Osteocyte (in vitro differentiated cells): ENCODE results near the gene GLT6D1. TPM values are rescaled to one million over a fixed set of nuclear protein-coding genes. Genes with fewer than 3 reads are reported as not detected.

Experiments used
- DNase-seq: peaks from one replicate; pipeline ENCODE4 v3.0.0; 2021; ENCODE audit warnings: mixed read lengths; ENCODE audit not compliant: unreplicated experiment; ENCODE audit errors: extremely low spot score
- H3K27ac Mint-ChIP-seq: one replicate; pipeline ENCODE4 v1.8.0; 2021; ENCODE audit warnings: mild to moderate bottlenecking, mixed read lengths; ENCODE audit not compliant: unreplicated experiment
- H3K27me3 Mint-ChIP-seq: one replicate; pipeline ENCODE4 v1.8.0; 2021; ENCODE audit warnings: mixed read lengths; ENCODE audit not compliant: unreplicated experiment
- H3K36me3 Mint-ChIP-seq: one replicate; pipeline ENCODE4 v1.8.0; 2021; ENCODE audit warnings: mixed read lengths; ENCODE audit not compliant: unreplicated experiment
- H3K4me1 Mint-ChIP-seq: one replicate; pipeline ENCODE4 v1.8.0; 2021; ENCODE audit warnings: mixed read lengths; ENCODE audit not compliant: unreplicated experiment
- H3K4me3 Mint-ChIP-seq: one replicate; pipeline ENCODE4 v1.8.0; 2021; ENCODE audit warnings: mild to moderate bottlenecking, moderate library complexity, mixed read lengths; ENCODE audit not compliant: unreplicated experiment
- H3K9me3 Mint-ChIP-seq: one replicate; pipeline ENCODE4 v1.8.0; 2021; ENCODE audit warnings: mixed read lengths; ENCODE audit not compliant: unreplicated experiment
- total RNA-seq: library from RNA; stranded (reverse); gene quantifications from 2 replicates; pipeline ENCODE4 v1.2.1, GENCODE V29; 2021
- TF ChIP-seq, protein P1 (sequence below): fragments of 200-600 bp; sonication (generic); IDR thresholded peaks from 2 replicates; pipeline ENCODE4 v1.5.0; 2021; ENCODE audit warnings: antibody characterized with exemption, mild to moderate bottlenecking, moderate library complexity

The GLT6D1 gene
- total RNA-seq, 1 donor from 2014 or later = not detected

DNA sequence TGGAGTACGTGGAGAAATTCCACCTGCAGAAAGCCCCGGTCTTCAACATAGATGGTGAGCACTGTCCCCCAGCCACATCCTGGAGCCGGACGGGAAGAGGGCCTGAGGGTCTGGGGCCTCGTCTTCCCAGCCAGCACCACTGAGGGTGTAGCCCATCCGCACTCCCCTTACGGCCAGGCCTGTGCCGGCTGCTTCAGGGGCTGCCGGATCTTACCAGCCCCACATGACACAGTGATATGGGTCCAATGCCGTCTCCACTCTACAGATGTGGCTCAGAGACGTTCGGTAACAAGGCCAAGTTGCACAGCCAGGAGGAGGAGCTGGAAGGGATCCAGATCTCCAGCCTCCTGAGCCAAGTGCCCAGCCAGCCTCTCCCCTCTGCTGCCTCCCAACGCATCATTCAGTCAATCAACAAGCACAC lies 21.3 kb downstream of the GLT6D1 start:
- Mint-ChIP-seq H3K4me3 (no peak overlapping the region), H3K27ac (no peak overlapping the region), H3K36me3 (no peaks in the 10 kb centered on the region), H3K4me1 (no peaks in the 10 kb centered on the region), H3K27me3 (peaks cover 6% of the 10 kb centered on the region), H3K9me3 (no peaks in the 10 kb centered on the region)
- peak; percentile 77 for DNase-seq
- TF ChIP-seq, protein P1, sequence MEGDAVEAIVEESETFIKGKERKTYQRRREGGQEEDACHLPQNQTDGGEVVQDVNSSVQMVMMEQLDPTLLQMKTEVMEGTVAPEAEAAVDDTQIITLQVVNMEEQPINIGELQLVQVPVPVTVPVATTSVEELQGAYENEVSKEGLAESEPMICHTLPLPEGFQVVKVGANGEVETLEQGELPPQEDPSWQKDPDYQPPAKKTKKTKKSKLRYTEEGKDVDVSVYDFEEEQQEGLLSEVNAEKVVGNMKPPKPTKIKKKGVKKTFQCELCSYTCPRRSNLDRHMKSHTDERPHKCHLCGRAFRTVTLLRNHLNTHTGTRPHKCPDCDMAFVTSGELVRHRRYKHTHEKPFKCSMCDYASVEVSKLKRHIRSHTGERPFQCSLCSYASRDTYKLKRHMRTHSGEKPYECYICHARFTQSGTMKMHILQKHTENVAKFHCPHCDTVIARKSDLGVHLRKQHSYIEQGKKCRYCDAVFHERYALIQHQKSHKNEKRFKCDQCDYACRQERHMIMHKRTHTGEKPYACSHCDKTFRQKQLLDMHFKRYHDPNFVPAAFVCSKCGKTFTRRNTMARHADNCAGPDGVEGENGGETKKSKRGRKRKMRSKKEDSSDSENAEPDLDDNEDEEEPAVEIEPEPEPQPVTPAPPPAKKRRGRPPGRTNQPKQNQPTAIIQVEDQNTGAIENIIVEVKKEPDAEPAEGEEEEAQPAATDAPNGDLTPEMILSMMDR = no peak

DNA sequence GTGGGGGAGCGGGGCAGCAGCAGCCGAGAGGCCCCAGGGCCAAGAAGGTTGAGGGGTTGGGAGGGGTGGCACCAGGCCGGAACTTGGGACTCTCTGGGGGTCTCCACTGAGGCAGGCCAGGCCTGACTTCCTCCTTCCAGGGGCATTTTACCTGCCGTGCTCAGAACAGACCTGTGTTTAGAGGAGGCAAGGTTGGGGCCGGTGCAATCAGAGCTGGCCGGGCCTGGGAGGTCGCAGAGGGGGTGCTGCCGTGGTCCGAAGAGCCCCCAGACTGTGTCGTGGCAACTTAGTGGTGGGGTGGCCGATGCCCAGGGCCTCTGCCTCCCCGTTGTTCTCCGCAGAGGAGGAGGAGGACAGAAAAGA lies 21.8 kb downstream of the GLT6D1 start:
- Mint-ChIP-seq H3K4me3 (no peak overlapping the region), H3K36me3 (no peaks in the 10 kb centered on the region), H3K9me3 (no peaks in the 10 kb centered on the region), H3K4me1 (no peaks in the 10 kb centered on the region), H3K27ac (no peak overlapping the region), H3K27me3 (peaks cover 6% of the 10 kb centered on the region)
- TF ChIP-seq, protein P1 = no peak
- no peak for DNase-seq

DNA sequence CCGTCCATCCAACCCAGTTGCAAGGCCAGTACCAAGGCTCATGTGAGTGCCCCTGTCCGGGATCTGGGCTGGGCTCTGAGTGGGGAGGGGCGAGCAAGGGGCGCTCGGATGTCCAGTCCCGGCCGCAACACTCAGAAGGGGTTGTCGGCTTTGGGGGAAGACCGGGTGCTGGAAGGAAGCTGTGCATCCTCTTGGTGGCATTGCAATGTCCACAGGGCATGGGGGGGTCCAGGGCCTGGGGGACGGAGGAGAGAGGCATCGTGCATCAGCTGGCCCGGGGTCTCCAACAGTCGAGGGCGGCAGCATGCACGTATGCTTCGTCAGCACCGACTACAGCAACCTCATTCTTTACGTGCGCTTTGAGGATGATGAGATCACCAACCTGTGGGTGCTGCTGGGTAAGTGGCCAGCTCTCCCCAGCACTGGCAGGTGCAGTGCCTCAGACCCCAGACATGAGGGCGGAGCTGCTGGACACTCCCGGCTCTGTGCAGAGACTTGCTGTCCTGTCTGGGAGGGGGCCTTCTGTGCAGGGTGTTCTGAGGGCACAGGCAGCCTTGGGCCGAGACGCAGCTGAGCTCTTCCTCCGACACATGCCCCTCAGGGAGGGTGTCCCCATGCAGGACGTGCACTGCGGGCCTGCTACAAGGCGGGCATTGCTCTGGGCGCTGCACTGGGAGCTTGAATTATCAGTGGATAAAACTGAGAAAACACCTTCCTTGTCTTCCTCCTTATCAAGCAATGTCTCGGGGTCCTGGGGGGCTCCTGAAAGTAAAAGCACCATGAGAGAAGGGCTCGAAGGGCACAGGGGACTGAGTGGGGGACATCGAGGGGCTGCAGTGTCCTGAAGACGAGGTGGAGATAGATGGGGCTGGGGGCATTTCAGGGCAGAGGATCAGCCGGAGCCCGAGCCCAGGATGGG lies 22.5 kb downstream of the GLT6D1 start:
- DNase-seq = peak; percentile 84
- Mint-ChIP-seq H3K27ac (no peak overlapping the region), H3K4me1 (no peaks in the 10 kb centered on the region), H3K9me3 (no peaks in the 10 kb centered on the region), H3K4me3 (no peak overlapping the region), H3K27me3 (peaks cover 6% of the 10 kb centered on the region), H3K36me3 (no peaks in the 10 kb centered on the region)
- TF ChIP-seq, protein P1 = no peak

DNA sequence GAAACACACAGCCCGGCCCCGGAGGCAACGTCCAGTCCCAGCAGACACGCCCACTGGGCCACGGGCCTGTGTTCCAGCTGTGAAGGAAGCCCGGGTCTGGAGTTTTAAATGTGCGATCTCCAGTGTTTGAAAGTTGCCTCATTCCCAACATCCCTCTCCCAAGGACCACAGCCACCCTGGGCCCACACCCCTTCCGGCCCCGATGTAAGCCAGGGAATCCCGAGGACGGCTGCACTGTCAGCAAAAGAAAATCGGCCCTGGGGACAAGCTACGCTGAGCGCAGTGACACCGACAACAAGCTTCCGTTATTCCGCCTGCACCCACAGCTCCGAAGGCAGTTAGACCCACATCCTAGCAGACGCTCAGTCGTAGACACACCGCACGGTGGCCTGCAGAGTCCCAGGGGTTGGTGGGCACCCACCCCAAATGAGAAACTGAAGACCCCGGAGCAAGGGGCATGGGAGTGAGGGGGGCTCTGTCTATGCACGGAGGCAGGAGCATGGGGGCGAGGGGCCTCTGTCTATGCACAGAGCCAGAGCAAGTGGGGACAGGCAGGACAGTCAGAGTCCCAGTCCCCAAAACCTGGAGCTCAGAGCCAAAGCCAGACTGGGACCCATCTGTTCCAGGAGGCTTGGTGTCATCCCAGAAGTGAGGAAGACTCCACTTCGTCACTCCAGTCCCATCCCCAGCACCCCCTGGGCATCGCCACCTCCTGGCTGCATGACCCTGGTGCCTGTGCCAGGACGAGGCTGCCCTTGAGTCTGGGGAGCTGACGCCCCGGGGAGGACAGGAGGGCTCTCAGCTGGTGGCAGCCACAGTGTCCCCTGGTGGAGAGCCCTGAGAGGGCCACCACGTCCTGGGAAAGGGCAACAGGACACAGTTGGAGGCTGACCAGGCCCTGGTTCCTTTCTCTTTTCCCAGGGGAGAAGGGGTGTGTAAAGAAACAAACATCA lies 23.4 kb downstream of the GLT6D1 start:
- Mint-ChIP-seq H3K9me3 (no peaks in the 10 kb centered on the region), H3K27ac (no peak overlapping the region), H3K4me1 (no peaks in the 10 kb centered on the region), H3K27me3 (peaks cover 3% of the 10 kb centered on the region), H3K4me3 (no peak overlapping the region), H3K36me3 (no peaks in the 10 kb centered on the region)
- DNase-seq = peak; percentile 82
- TF ChIP-seq, protein P1 = no peak
